HG03457 (cell line): ENCODE measurements around the gene RNASE11.

Source experiments
- ATAC-seq: cut with Tn5 transposase; IDR thresholded peaks from one replicate; pipeline ENCODE4 v1.9.1; 2021; ENCODE audit warnings: moderate number of reproducible peaks; ENCODE audit not compliant: unreplicated experiment

RNASE11 gene

DNA sequence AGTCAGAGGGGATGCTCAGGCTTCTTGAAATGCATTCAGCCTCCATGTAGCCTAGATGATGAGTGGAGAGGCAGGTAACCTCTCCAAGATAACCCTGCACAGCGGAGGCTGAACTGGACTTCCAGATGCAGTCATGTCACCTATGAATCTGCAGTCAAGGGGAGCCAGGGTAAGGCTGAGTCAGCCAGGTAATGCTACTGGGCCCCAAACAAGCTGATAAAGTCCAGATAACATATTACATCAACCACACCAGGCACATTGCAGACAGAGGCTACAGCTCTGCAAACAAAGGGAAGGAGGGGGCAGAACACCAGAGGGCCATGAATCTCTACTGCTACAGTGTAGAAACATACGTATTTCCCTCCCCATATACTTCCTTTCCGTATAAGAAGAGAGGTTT is 40.9 kb downstream of the RNASE11 start:
- no peak for ATAC-seq

DNA sequence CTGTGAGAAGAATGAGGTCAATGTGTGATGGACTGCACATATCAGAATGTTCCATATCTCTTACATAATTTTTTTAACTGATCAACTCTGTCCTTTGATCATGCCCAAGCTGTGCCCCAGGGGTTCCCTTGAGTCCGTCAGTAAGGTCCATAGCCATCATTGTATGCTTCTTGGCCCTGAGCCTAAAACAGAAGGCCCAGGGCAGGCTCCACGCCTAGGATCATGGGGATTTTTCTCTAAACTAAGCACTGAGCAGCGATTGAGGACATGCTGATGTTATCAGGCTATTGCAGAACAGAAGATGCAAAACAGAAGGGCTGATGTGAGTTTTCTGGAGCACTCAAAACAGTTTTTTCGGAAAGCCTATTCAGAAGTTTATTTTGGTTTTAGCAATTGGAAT is 47.9 kb downstream of the RNASE11 start:
- ATAC-seq: no peak
